PFSK-1 (cell line): ENCODE measurements around the gene SBSN.

Source experiments
- FOXP2 ChIP-seq: optimal IDR thresholded peaks from 2 replicates; pipeline ENCODE3; 2011; ENCODE audit warnings: borderline replicate concordance, control low read depth, inconsistent platforms; ENCODE audit not compliant: insufficient read depth; ENCODE audit errors: extremely low read length, extremely low read depth
- POLR2AphosphoS5 ChIP-seq: IDR thresholded peaks from 2 replicates; pipeline ENCODE4 v1.6.1; 2012; ENCODE audit warnings: low read depth, mild to moderate bottlenecking, control low read depth, low read length, moderate library complexity
- REST ChIP-seq, 2 experiments: IDR thresholded peaks; 2 replicates each; pipeline versions ENCODE4 v1.6.1 to v1.8.0; 2011 to 2012; ENCODE audit warnings: low read depth in 2 of 2, low read length in 2 of 2, control low read depth in 1 of 2, inconsistent platforms in 1 of 2, mild to moderate bottlenecking in 1 of 2, moderate library complexity in 1 of 2; ENCODE audit not compliant: insufficient read depth in 1 of 2
- SIN3A ChIP-seq: IDR thresholded peaks from 2 replicates; pipeline ENCODE4 v1.6.1; 2012; ENCODE audit warnings: mild to moderate bottlenecking, low read length, moderate library complexity, borderline replicate concordance; ENCODE audit not compliant: insufficient read depth
- TAF1 ChIP-seq: IDR thresholded peaks from 2 replicates; pipeline ENCODE4 v1.6.1; 2012; ENCODE audit warnings: low read length, control low read depth, borderline replicate concordance; ENCODE audit not compliant: insufficient read depth

The SBSN gene

GRCh38 chr19:35560271-35560670, 32.2 kb upstream of the SBSN start:
- no peak for TF ChIP-seq REST (IDR thresholded peaks at IDR 0.05; ENCODE audit: insufficient read depth in 1 of 2, low read depth in 2 of 2, low read length in 2 of 2)
- TF ChIP-seq SIN3A, result no peak
- TF ChIP-seq FOXP2, result no peak
- no peak for TF ChIP-seq POLR2AphosphoS5
- TF ChIP-seq TAF1, result no peak

- TF ChIP-seq POLR2AphosphoS5 (no peak), REST (IDR thresholded peaks at IDR 0.05; ENCODE audit: insufficient read depth in 1 of 2, low read depth in 2 of 2, low read length in 2 of 2) (no peak), SIN3A (no peak), TAF1 (no peak), FOXP2 (no peak)
Observed at GRCh38 chr19:35559781-35560180, 31.7 kb upstream of the SBSN start.

GRCh38 chr19:35559281-35559659, 31.2 kb upstream of the SBSN start:
- no peak for TF ChIP-seq SIN3A
- TF ChIP-seq FOXP2, result no peak
- no peak for TF ChIP-seq POLR2AphosphoS5
- no peak for TF ChIP-seq REST (IDR thresholded peaks at IDR 0.05; ENCODE audit: insufficient read depth in 1 of 2, low read depth in 2 of 2, low read length in 2 of 2)
- no peak for TF ChIP-seq TAF1

GRCh38 chr19:35558400-35559280, 30.5 kb upstream of the SBSN start:
- TF ChIP-seq SIN3A (no peak), FOXP2 (no peak), TAF1 (no peak), REST (IDR thresholded peaks at IDR 0.05; ENCODE audit: insufficient read depth in 1 of 2, low read depth in 2 of 2, low read length in 2 of 2) (no peak), POLR2AphosphoS5 (no peak)
